Measurements from ENCODE around the gene KSR1. TPM values are rescaled to one million over a fixed set of nuclear protein-coding genes. Genes with fewer than 3 reads are reported as not detected.

The KSR1 gene
- total RNA-seq, 1 donor: 6.5 TPM

DNA sequence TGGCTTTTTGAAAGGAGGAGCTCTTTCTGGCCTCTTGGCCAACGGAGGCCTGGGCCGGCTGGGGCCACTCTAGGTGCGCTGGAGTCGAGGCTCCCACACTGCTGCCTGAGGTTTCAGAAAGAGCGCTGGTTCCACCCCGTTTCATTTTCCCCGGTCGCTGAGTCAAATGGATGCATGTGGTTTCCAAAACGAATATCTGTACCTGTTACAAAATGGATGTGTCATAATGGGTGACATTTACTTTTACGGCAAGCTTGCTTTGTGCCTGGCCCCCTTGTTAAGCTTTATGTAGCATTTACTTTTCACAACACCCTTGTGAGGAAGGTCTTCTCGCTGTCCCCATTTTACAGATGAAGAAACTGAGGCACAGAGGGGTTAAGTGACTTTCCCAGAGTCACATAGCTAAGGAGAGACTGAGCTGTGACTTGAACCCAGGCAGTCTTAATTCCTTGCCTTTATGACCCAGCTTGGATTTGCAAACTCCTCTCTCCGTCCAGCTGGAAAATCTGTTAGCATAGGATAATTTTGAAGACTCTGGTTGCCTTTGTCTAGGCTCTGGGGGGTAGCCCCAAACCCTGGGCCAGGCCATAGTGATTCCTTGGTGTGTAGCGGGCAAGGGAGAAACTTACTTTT lies 10.6 kb downstream of the KSR1 start:
- H3K4me3 ChIP-seq (ENCODE audit: insufficient read depth, low read length): no peak overlapping the region
- TF ChIP-seq, protein P1, sequence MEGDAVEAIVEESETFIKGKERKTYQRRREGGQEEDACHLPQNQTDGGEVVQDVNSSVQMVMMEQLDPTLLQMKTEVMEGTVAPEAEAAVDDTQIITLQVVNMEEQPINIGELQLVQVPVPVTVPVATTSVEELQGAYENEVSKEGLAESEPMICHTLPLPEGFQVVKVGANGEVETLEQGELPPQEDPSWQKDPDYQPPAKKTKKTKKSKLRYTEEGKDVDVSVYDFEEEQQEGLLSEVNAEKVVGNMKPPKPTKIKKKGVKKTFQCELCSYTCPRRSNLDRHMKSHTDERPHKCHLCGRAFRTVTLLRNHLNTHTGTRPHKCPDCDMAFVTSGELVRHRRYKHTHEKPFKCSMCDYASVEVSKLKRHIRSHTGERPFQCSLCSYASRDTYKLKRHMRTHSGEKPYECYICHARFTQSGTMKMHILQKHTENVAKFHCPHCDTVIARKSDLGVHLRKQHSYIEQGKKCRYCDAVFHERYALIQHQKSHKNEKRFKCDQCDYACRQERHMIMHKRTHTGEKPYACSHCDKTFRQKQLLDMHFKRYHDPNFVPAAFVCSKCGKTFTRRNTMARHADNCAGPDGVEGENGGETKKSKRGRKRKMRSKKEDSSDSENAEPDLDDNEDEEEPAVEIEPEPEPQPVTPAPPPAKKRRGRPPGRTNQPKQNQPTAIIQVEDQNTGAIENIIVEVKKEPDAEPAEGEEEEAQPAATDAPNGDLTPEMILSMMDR (IDR thresholded peaks at IDR 0.05; ENCODE audit: extremely low read depth, low read depth, low read length): no peak
- DNase-seq (ENCODE audit: insufficient read length, low spot score, missing footprints): peak; percentile 66
- peaks cover 5% of the 10 kb centered on the region for H3K4me1 ChIP-seq (ENCODE audit: insufficient read depth, low read length)
- H3K9me3 ChIP-seq (ENCODE audit: low read depth, low read length): no peaks in the 10 kb centered on the region
- no peaks in the 10 kb centered on the region for H3K79me2 ChIP-seq (ENCODE audit: insufficient read depth, low read length)
- H2AFZ ChIP-seq (ENCODE audit: low read length): no peak overlapping the region
- peaks cover 6% of the 10 kb centered on the region for H3K27me3 ChIP-seq (ENCODE audit: insufficient read depth, low read length)
- H4K20me1 ChIP-seq (ENCODE audit: insufficient read depth, low read length): peaks cover 18% of the 10 kb centered on the region
- H3K4me2 ChIP-seq (ENCODE audit: insufficient read depth, low read length): no peak overlapping the region
- no peaks in the 10 kb centered on the region for H3K36me3 ChIP-seq (ENCODE audit: insufficient read depth, low read length)
- no peak overlapping the region for H3K27ac ChIP-seq (ENCODE audit: low read depth, low read length)

DNA sequence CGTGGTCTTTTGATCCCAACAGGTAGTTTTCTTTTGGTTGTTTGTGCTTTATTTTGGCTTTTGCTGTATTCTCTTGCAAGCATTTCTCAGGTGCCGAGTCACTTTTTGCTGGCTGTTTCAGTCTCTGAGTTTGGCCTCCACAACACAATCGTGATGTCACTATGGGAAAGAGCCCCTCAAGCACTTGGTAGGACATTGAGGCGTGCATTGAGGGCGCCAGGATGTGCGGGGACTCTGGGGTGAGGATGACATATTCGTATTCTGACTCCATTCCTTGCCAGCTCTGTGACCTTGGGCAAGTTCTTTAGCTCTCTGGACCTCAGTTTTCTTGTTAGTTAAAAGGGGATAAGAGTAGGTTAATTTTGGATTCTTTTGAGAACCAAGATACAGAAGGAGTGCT lies 13.0 kb downstream of the KSR1 start:
- H3K79me2 ChIP-seq (ENCODE audit: insufficient read depth, low read length): no peaks in the 10 kb centered on the region
- peaks cover 10% of the 10 kb centered on the region for H3K4me1 ChIP-seq (ENCODE audit: insufficient read depth, low read length)
- H3K27me3 ChIP-seq (ENCODE audit: insufficient read depth, low read length): peaks cover 2% of the 10 kb centered on the region
- no peak overlapping the region for H3K4me2 ChIP-seq (ENCODE audit: insufficient read depth, low read length)
- H3K4me3 ChIP-seq (ENCODE audit: insufficient read depth, low read length): no peak overlapping the region
- no peak overlapping the region for H3K27ac ChIP-seq (ENCODE audit: low read depth, low read length)
- DNase-seq (ENCODE audit: insufficient read length, low spot score, missing footprints): no peak
- peaks cover 16% of the 10 kb centered on the region for H4K20me1 ChIP-seq (ENCODE audit: insufficient read depth, low read length)
- no peak overlapping the region for H2AFZ ChIP-seq (ENCODE audit: low read length)
- H3K36me3 ChIP-seq (ENCODE audit: insufficient read depth, low read length): no peaks in the 10 kb centered on the region
- TF ChIP-seq, protein P1 (IDR thresholded peaks at IDR 0.05; ENCODE audit: extremely low read depth, low read depth, low read length): no peak
- H3K9me3 ChIP-seq (ENCODE audit: low read depth, low read length): no peaks in the 10 kb centered on the region

DNA sequence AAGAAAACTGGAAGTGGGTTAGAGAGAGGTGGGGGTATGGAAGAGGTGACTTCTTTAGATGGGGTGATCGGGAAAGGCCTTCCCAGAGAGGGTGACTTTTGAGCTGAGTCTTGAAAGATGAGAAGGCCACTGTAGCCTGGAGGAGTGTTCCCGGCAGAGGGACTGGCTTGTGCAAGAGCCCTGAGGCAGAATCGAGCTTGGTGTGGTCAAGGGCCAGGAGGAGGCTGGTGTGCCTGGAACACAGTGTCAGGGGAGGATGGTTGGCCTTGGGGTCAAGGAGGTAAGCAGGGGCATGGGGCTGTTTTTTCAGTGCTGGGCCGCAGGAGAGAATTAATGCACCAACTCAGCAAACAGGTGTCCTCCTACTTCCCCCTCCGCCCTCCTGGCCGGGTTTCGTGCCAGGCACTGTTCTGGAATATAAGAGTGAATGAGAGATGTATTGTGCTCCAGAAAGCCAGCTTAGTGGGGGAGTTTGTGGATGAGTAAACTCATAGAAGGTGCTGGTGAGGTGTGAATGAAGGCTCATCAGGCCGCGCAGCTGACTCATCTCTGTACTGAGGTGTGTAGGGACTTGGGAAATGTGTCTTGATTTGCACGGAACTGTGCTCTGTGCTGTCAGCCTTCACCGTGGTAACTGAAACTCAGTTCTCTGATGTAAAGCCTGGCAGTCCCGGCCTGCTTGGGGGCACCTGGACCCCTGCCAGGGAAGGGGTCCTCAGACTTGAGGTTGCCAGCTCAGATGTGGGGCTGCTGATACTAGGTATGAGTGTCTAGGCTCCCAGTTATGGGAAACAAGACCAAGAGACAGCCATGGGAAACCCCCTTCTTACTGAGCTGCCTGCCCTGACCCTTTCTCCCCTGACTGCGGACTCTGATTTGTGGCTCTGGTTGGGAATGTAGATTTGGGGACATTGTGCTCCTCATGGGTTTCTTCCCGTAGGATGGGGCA lies 15.3 kb downstream of the KSR1 start:
- H3K9me3 ChIP-seq (ENCODE audit: low read depth, low read length): no peaks in the 10 kb centered on the region
- TF ChIP-seq, protein P1 (IDR thresholded peaks at IDR 0.05; ENCODE audit: extremely low read depth, low read depth, low read length): no peak
- H3K4me3 ChIP-seq (ENCODE audit: insufficient read depth, low read length): no peak overlapping the region
- no peak overlapping the region for H2AFZ ChIP-seq (ENCODE audit: low read length)
- H3K79me2 ChIP-seq (ENCODE audit: insufficient read depth, low read length): no peaks in the 10 kb centered on the region
- H3K27ac ChIP-seq (ENCODE audit: low read depth, low read length): no peak overlapping the region
- H3K27me3 ChIP-seq (ENCODE audit: insufficient read depth, low read length): peaks cover 8% of the 10 kb centered on the region
- no peak overlapping the region for H3K4me2 ChIP-seq (ENCODE audit: insufficient read depth, low read length)
- no peaks in the 10 kb centered on the region for H3K36me3 ChIP-seq (ENCODE audit: insufficient read depth, low read length)
- H4K20me1 ChIP-seq (ENCODE audit: insufficient read depth, low read length): peaks cover 17% of the 10 kb centered on the region
- H3K4me1 ChIP-seq (ENCODE audit: insufficient read depth, low read length): peaks cover 10% of the 10 kb centered on the region
- no peak for DNase-seq (ENCODE audit: insufficient read length, low spot score, missing footprints)

DNA sequence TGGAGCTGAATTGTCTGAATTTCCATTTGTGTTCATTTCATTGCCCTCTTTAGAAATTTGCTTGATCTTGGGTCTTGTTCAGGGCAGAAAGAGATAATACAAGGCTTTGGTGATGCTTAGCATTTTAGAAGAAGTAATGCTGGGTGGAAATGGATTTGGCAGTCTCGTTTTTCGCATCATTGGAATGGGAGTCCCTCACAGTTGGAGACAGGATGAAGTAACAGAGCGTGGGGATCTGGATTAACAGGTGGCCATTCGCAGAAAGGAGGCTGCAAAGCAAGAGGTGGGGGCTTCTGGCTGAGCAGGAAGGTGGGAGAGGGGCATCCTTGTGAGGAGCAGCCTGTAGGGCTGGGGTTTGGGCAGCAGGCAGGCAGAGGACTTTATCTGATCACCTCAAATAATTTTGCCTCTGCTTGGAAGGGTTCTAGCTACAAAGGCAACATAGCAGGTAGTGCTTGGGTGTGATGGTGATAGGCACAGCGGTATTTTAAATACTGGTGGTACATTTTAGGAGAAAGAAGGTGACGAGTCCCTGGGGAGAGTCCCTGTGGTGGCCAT lies 17.0 kb downstream of the KSR1 start:
- no peak overlapping the region for H3K27ac ChIP-seq (ENCODE audit: low read depth, low read length)
- H3K4me2 ChIP-seq (ENCODE audit: insufficient read depth, low read length): no peak overlapping the region
- peaks cover 6% of the 10 kb centered on the region for H3K4me1 ChIP-seq (ENCODE audit: insufficient read depth, low read length)
- TF ChIP-seq, protein P1 (IDR thresholded peaks at IDR 0.05; ENCODE audit: extremely low read depth, low read depth, low read length): no peak
- no peak overlapping the region for H2AFZ ChIP-seq (ENCODE audit: low read length)
- H3K36me3 ChIP-seq (ENCODE audit: insufficient read depth, low read length): no peaks in the 10 kb centered on the region
- H3K27me3 ChIP-seq (ENCODE audit: insufficient read depth, low read length): peaks cover 8% of the 10 kb centered on the region
- H3K4me3 ChIP-seq (ENCODE audit: insufficient read depth, low read length): no peak overlapping the region
- no peaks in the 10 kb centered on the region for H3K9me3 ChIP-seq (ENCODE audit: low read depth, low read length)
- no peaks in the 10 kb centered on the region for H3K79me2 ChIP-seq (ENCODE audit: insufficient read depth, low read length)
- DNase-seq (ENCODE audit: insufficient read length, low spot score, missing footprints): peak; percentile 30
- H4K20me1 ChIP-seq (ENCODE audit: insufficient read depth, low read length): peaks cover 14% of the 10 kb centered on the region

Measured in osteoblast (primary cell).